ENCODE measurements around the gene ITPR2.

DNA sequence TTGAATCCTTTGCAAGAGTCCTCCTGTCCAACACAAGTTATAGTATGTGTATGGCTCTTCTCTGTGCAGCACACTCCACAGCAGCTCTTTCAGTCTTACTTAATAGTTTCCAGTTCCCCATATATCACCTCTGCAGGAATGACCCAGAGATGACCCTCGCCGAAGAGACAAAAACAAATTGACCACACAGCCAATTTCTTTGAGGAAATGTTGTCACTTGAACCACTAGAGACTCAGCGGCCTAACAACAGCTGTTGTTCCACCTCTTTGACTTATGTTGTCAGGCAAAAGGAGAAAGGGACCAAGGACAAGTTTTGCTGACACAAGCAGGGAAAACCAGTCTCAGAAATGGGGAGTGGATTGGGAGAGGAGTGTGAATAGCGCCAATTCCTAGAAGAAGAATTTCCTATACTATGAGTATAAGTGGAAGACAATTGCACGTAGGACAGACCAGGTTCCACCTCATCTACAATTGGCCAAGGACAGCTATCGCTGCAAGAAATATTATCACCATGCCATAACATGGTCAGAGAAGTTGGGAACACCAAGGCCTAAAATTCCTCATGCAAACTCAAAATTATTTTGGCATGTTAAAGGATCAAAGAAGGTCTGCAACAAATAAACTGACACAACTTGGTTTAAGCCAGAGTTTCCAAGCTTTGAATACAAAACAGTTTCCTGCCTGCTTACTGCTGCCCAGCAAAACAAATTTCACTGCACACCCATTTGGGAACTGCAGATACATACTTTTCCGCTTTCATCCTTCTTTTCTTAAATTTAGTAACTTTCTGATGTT lies 41.7 kb upstream of the ITPR2 start:
- TF ChIP-seq FOXM1 (IDR thresholded peaks at IDR 0.05; ENCODE audit: borderline replicate concordance) (no peak), ZNF384 (IDR thresholded peaks at IDR 0.05) (no peak), SUZ12 (IDR thresholded peaks at IDR 0.05) (no peak), FOXA1 (IDR thresholded peaks at IDR 0.05) (no peak), BHLHE40 (IDR thresholded peaks at IDR 0.05; ENCODE audit: borderline replicate concordance) (no peak), ELF4 (IDR thresholded peaks at IDR 0.05) (no peak), TARDBP (IDR thresholded peaks at IDR 0.05) (no peak), SP1 (IDR thresholded peaks at IDR 0.05) (no peak), FOXK2 (IDR thresholded peaks at IDR 0.05) (no peak)
